Astrocyte of the cerebellum (primary cell): ENCODE measurements around the gene TSFM.
A peak's percentile ranks its signal among the peaks of the same experiment; 100 is the strongest.

Source experiments
- DNase-seq: peaks from one replicate; pipeline ENCODE4 v3.0.0-alpha.2; 2011; ENCODE audit warnings: low read depth
- H3K4me3 ChIP-seq: 2 replicates; pipeline ENCODE4 v1.5.1; 2011; ENCODE audit warnings: mild to moderate bottlenecking, low read depth, low read length, moderate library complexity
- CTCF ChIP-seq: IDR thresholded peaks from 2 replicates; pipeline ENCODE4 v1.5.1; 2012; ENCODE audit warnings: low read length, low read depth, moderate library complexity, mild to moderate bottlenecking; ENCODE audit errors: missing control alignments
- in situ Hi-C: cut with HindIII; loops from 2 replicates; pipeline ENCODE4 v1.10.0; 2017; ENCODE audit warnings: low sequenced_read_pairs

The TSFM gene

DNA sequence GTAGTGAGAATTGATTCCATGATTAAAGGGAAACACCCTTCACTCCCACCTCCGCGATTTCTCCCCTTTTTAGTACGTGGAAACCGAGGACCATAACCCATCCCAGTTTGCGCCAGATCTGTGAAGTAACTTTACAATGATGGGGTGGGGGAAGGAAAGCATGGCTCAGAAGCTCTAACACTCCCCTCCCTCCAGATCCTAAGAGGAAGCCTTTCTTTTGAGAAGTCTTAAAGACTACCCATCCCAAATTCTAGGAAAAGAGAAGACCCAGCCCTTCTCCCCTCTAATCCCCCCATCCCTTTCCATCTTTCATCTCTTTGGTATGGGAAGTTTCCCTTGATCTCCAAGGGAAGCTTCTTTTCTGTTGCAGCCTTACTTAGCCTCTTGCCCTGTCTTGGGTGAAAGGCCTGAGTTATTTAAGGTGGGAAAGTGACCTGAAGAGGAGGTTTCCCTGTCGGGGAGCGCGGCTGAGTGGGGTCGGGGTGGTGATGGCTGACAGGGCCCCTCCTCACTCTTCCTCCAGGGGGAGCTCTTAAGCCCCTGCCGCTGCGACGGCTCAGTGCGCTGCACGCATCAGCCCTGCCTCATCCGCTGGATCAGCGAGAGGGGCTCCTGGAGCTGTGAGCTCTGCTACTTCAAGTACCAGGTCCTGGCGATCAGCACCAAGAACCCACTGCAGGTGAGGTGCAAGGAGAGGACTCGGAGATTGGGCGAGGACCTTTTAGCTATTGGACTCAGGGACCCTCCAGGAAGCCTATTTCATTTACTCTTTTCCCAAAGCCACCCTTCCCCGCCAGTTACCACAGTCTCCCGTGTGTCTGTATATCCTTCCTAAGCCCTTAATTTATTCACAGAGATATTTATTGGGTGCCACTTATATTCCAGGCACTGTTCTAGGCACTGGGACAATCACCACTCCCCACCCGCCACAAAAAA lies 25.9 kb upstream of the TSFM start:
- in situ Hi-C loops: loop anchor here (5.0 kb wide), 1 partner anchor 61 kb away; the partner anchor contains the start of gene AVIL
- H3K4me3 ChIP-seq: peak overlapping the region; percentile 55
- TF ChIP-seq CTCF: peak; percentile 76
- no peak for DNase-seq

DNA sequence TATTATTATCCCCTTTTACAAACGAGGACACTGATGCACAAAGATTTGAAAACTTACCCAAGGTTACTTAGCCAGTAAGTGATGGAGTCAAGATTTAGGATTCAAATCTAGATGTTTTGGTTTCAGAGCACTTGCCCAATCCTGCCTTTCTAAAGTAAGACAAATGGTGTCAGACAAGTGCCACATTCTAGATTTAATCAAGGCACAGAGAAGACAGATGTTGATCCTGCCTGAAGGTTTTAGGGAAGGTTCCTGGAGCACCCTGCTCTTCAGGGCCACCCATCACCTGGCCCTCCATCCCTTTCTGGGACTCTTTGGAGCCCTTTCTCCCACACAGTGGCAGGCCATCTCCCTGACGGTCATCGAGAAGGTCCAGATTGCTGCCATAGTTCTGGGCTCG lies 24.8 kb upstream of the TSFM start:
- TF ChIP-seq CTCF: no peak
- in situ Hi-C loops: loop anchor here (5.0 kb wide), 1 partner anchor 60 kb away; the partner anchor contains the start of gene AVIL
- DNase-seq: no peak
- no peak overlapping the region for H3K4me3 ChIP-seq

DNA sequence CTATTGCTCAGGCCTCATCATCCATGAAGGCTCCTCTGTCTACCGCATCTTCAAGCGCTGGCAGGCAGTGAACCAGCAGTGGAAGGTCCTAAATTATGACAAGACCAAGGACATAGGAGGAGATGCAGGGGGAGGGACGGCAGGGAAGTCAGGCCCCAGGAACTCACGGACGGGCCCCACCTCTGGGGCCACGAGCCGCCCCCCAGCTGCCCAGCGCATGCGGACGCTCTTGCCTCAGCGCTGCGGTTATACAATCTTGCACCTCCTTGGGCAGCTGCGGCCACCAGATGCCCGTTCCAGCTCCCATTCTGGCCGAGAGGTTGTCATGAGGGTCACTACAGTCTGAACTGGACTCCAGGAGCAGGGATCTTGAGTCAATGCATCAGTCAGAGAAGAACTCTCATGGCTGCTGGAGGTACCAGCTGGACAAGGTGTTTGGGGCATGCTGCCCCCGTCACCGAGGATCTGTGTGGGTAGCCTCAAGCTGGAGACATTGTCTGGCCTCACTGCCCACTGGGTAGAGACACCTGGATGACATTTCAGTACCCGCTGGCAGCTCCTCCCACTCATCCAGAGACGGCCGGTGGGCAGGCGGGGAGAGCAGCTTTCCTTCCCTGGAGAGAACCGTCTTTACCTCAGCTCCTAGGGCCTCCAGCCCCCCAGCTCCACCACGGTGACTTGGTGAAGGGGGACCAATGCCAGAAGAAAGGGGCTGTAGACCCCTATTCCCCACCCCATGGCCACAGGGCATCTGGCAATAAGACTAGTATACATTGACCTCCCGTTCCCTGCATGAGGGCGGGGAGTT lies 23.8 kb upstream of the TSFM start:
- in situ Hi-C loops: loop anchor here (5.0 kb wide), 1 partner anchor 59 kb away; the partner anchor contains the start of gene AVIL
- TF ChIP-seq CTCF: no peak
- H3K4me3 ChIP-seq: no peak overlapping the region
- DNase-seq: no peak

DNA sequence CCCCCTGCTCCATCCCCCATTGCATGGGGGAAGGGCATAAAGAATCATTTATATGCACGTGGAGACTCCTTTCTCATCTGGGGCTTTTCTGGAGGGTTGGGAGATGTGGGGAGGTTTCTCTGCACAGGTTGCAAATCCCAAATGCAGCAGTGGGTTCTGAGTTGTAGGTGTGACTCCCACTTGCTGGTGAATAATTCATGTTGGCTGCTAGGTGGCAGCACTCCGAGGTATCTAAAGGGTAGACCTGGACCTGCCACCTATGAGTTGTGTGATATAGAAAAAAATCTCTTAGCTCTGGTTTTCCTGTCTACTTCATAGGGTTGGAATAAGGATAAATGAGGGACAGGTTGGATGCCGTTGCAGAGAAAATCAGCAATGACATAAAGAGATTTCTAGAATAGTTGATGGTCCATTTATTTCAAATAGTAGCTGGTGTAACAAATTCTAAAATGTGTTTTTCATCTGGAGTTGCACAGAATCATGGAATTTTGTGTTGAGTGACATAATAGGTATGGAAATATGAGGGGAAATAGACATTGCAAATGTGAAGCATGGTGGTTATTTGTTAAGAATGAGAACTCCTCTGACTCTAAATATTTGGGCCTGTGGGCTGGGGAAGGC lies 23.1 kb upstream of the TSFM start:
- TF ChIP-seq CTCF: peak; percentile 51
- no peak overlapping the region for H3K4me3 ChIP-seq
- in situ Hi-C loops: loop anchor here (5.0 kb wide), 1 partner anchor 58 kb away; the partner anchor contains the start of gene AVIL
- no peak for DNase-seq

DNA sequence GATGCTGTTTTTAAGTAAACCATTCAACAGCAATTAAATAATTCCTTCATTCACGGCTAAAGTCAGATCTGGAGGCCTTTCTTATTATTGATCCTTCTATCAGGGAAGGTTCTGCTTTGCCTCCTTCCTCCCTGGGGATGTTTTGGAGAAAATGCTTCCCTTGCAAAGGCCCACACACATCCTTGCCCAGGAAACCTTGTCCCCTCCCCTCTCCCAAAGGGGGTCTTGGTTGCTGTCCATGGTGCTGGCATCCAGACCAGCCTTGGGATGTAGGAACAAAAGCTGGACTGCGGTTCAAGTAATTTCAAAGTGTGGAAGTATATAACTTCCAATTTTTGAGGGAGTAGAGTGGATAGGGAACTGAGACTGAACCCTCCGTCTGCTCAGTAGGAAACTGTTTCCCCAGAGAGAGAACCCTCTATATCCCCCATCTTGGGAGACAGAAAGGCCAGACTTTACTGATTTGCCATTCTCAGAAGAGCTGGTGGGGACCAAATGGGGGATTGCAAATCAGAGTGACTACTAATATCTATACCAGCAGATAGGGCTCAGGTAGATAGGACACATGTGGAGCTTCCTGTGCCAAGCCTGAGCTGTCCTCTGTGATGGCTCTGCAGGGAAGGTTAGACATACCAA lies 22.1 kb upstream of the TSFM start:
- no peak for DNase-seq
- H3K4me3 ChIP-seq: no peak overlapping the region
- no peak for TF ChIP-seq CTCF
- in situ Hi-C loops: no loop called here
